Activated T-helper 1 cell treated with anti-CD3 and anti-CD28 coated beads, Interleukin-12 subunit alpha, Interleukin-12 subunit beta, Interleukin-2, Interleukin-4 antibody, amounts not matched to agents 30 ng/mL and 10 ng/mL and 1 ng/mL, durations not matched to agents 14 hours and 24 hours and 36 hours (primary cell): ENCODE measurements around the gene FBXL19. TPM values are rescaled to one million over a fixed set of nuclear protein-coding genes. Genes with fewer than 3 reads are reported as not detected.

Source experiments
- DNase-seq: peaks from one replicate; pipeline ENCODE4 v3.0.0; 2021; ENCODE audit warnings: low spot score
- H3K27ac Mint-ChIP-seq: one replicate; pipeline ENCODE4 v1.8.0; 2021; ENCODE audit warnings: mild to moderate bottlenecking, mixed read lengths
- H3K27me3 Mint-ChIP-seq: one replicate; pipeline ENCODE4 v1.8.0; 2022; ENCODE audit warnings: mild to moderate bottlenecking, moderate library complexity, mixed read lengths; ENCODE audit not compliant: insufficient read depth
- H3K36me3 Mint-ChIP-seq: one replicate; pipeline ENCODE4 v1.8.0; 2021; ENCODE audit warnings: low read depth, mixed read lengths
- H3K4me1 Mint-ChIP-seq: one replicate; pipeline ENCODE4 v1.8.0; 2021; ENCODE audit warnings: low read depth, mixed read lengths
- H3K4me3 Mint-ChIP-seq: one replicate; pipeline ENCODE4 v1.8.0; 2021; ENCODE audit warnings: mild to moderate bottlenecking, moderate library complexity, mixed read lengths
- H3K9me3 Mint-ChIP-seq: one replicate; pipeline ENCODE4 v1.8.0; 2021; ENCODE audit warnings: mixed read lengths
- intact Hi-C: fragments of 100-400 bp; cut with micrococcal nuclease; formaldehyde crosslinking; loops from one replicate; pipeline ENCODE4 v1.15.1; 2024
- total RNA-seq: library from RNA; stranded (reverse); gene quantifications from 2 replicates; pipeline ENCODE4 v1.2.3, GENCODE V29; 2022

The FBXL19 gene
- total RNA-seq, 1 donor from 2014 or later: 32.7 TPM

- Mint-ChIP-seq H3K4me3 (peak within 1 kb of the TSS; percentile 92), H3K9me3 (no peaks in the 10 kb centered on the region), H3K27ac (peak within 1 kb of the TSS; percentile 76), H3K36me3 (peaks cover 13% of the 10 kb centered on the region), H3K4me1 (peaks cover 10% of the 10 kb centered on the region), H3K27me3 (no peaks in the 10 kb centered on the region)
- intact Hi-C loops: loop anchor here (1.0 kb wide), 1 partner anchor 8 kb away; the partner anchor contains the start of gene SETD1A
- peak; percentile 37 for DNase-seq
Measured at GRCh38 chr16:30948667-30949649, 25.6 kb downstream of the FBXL19 start, which contains the start of gene ORAI3. Gene ORAI3, plus strand, starts transcription at chr16:30949068. Its CDS starts 222 bp downstream, at chr16:30949290.

GRCh38 chr16:30949650-30950515, 26.5 kb downstream of the FBXL19 start:
- Mint-ChIP-seq H3K27ac (peak overlapping the region; percentile 76), H3K4me1 (peaks cover 10% of the 10 kb centered on the region), H3K36me3 (peaks cover 6% of the 10 kb centered on the region), H3K27me3 (no peaks in the 10 kb centered on the region), H3K9me3 (no peaks in the 10 kb centered on the region), H3K4me3 (peak overlapping the region; percentile 92)
- intact Hi-C loops: loop anchor here (1.0 to 10.0 kb wide), 2 partner anchors 7 to 495 kb away; partner anchors contain the start of genes SETD1A and ZNF843
- DNase-seq: peak; percentile 40

DNA sequence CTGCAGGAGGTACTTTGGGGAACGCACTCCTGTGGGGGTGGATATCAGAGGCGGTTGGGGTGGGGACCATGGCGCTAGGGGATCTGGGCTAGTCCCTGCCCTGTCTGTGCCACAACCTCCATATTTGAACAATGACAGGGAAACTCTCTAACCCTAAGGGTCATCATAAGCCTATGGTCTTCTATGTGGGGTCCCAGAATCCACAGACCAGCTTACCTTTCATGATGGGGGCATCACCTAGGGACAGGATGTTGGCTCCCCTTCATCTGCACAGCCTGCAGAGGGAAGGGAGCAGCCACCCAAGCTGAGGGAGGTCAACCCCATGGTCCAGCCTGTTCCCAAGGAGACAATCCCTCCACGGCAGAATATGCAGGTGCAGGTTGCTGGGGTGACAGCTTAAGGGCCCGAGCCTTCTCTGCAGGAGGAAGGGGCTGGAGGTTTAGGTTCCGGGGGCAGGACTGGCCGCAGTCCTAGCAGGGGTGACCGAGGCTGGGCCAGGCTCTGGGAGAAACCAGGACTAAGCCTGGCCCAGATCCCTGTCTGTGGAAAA, 27.2 kb downstream of the FBXL19 start:
- intact Hi-C loops: loop anchor here (10.0 kb wide), 1 partner anchor 494 kb away; the partner anchor contains the start of gene ZNF843
- Mint-ChIP-seq H3K27ac (peak overlapping the region; percentile 76), H3K27me3 (no peaks in the 10 kb centered on the region), H3K4me3 (peak overlapping the region; percentile 92), H3K36me3 (peaks cover 6% of the 10 kb centered on the region), H3K9me3 (no peaks in the 10 kb centered on the region), H3K4me1 (peaks cover 10% of the 10 kb centered on the region)
- DNase-seq: no peak

DNA sequence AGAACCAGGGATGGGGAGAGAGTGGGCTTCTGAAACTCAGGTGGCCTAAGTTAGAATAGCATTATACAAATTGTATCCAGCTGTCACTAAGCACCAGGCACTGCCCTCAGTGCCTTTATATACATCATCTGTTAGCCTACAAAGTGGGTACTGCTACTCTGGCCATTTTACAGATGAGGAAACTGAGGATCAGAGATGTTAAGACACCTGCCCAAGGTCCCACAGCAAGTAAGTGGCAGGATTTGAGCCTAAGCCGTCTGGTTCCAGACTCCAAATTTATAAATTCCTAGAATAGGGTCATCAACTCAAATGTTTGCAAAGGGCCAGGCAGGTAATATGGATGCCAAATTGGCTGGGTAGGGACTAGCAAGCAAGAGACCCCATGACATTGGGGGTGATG, 27.8 kb downstream of the FBXL19 start:
- H3K27ac Mint-ChIP-seq: no peak overlapping the region
- H3K4me3 Mint-ChIP-seq: peak overlapping the region; percentile 69
- intact Hi-C loops: loop anchor here (10.0 kb wide), 1 partner anchor 494 kb away; the partner anchor contains the start of gene ZNF843

GRCh38 chr16:30951750-30952149, 28.4 kb downstream of the FBXL19 start:
- Mint-ChIP-seq H3K4me3 (no peak overlapping the region), H3K36me3 (peaks cover 3% of the 10 kb centered on the region), H3K9me3 (no peaks in the 10 kb centered on the region), H3K27ac (no peak overlapping the region), H3K4me1 (peaks cover 16% of the 10 kb centered on the region), H3K27me3 (no peaks in the 10 kb centered on the region)
- DNase-seq: no peak
- intact Hi-C loops: loop anchor here (10.0 kb wide), 1 partner anchor 493 kb away; the partner anchor contains the start of gene ZNF843

More for the DNA sequence above, 27.8 kb downstream of the FBXL19 start:
- no peaks in the 10 kb centered on the region for H3K27me3 Mint-ChIP-seq
- peaks cover 5% of the 10 kb centered on the region for H3K36me3 Mint-ChIP-seq
- DNase-seq: no peak
- H3K4me1 Mint-ChIP-seq: peaks cover 12% of the 10 kb centered on the region
- H3K9me3 Mint-ChIP-seq: no peaks in the 10 kb centered on the region

GRCh38 chr16:30953111-30953510, 29.7 kb downstream of the FBXL19 start:
- intact Hi-C loops: loop anchor here (1.0 to 10.0 kb wide), 2 partner anchors 189 to 492 kb away; partner anchors contain the start of gene ZNF843
- H3K36me3 Mint-ChIP-seq: peaks cover 3% of the 10 kb centered on the region
- DNase-seq: no peak
- no peak overlapping the region for H3K4me3 Mint-ChIP-seq
- no peaks in the 10 kb centered on the region for H3K9me3 Mint-ChIP-seq
- H3K27ac Mint-ChIP-seq: no peak overlapping the region
- H3K27me3 Mint-ChIP-seq: no peaks in the 10 kb centered on the region
- peaks cover 16% of the 10 kb centered on the region for H3K4me1 Mint-ChIP-seq

DNA sequence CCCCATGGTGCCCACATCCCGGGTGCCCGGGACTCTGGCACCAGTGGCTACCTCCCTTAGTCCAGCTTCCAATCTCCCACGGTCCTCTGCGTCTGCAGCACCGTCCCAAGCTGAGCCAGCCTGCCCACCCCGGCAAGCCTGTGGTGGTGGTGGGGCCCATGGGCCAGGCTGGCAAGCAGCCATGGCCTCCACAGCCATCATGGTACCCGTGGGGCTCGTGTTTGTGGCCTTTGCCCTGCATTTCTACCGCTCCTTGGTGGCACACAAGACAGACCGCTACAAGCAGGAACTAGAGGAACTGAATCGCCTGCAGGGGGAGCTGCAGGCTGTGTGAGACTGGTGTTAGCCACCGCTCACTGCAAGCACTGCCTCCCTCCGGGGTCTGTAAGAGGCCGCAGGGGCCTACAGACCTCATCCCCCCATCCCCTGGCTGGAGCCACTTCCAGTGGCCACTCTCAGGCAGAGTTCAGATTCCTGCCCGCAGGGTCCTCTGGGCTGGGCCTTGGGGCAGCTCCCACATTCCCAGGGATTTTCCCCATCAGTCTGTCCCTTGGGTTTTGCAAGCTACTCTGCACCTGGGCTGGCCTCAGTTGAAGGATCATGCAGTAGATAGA, 30.2 kb downstream of the FBXL19 start:
- intact Hi-C loops: loop anchor here (1.0 to 10.0 kb wide), 2 partner anchors 189 to 491 kb away; partner anchors contain the start of gene ZNF843
- Mint-ChIP-seq H3K27me3 (no peaks in the 10 kb centered on the region), H3K36me3 (peaks cover 5% of the 10 kb centered on the region), H3K9me3 (no peaks in the 10 kb centered on the region), H3K4me3 (no peak overlapping the region), H3K27ac (no peak overlapping the region), H3K4me1 (peaks cover 20% of the 10 kb centered on the region)
- DNase-seq: peak; percentile 38

DNA sequence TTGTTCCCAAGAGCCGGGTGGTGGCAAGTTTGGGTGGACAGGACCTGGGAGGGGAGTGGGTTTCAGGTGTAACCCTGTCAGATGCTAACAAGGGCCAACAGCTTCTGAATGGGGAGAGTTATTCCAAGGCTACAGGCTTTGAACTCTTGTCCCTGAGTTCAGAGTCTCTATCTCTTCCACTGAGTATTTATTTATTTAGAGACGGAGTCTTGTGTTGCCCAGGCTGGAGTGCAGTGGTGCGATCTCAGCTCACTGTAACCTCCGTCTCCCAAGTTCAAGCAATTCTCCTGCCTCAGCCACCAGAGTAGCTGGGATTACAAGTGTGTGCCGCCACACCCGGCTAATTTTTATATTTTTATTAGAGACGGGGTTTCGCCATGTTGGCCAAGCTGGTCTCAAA, 31.6 kb downstream of the FBXL19 start:
- Mint-ChIP-seq H3K9me3 (no peaks in the 10 kb centered on the region), H3K27ac (no peak overlapping the region), H3K27me3 (no peaks in the 10 kb centered on the region), H3K4me1 (peaks cover 29% of the 10 kb centered on the region), H3K36me3 (peaks cover 16% of the 10 kb centered on the region), H3K4me3 (no peak overlapping the region)
- DNase-seq: no peak
- intact Hi-C loops: loop anchor here (10.0 kb wide), 1 partner anchor 490 kb away; the partner anchor contains the start of gene ZNF843

GRCh38 chr16:30956601-30957455, 33.5 kb downstream of the FBXL19 start:
- Mint-ChIP-seq H3K4me3 (peak overlapping the region; percentile 96), H3K27ac (peak overlapping the region; percentile 97), H3K4me1 (peaks cover 28% of the 10 kb centered on the region), H3K9me3 (no peaks in the 10 kb centered on the region), H3K36me3 (peaks cover 30% of the 10 kb centered on the region), H3K27me3 (no peaks in the 10 kb centered on the region)
- intact Hi-C loops: loop anchor here (1.0 to 10.0 kb wide), 14 partner anchors 8 to 488 kb away; partner anchors contain the start of genes FBRS, FUS, KAT8 and ORAI3
- DNase-seq: peak; percentile 80

GRCh38 chr16:30957456-30958174, 34.2 kb downstream of the FBXL19 start, which contains the start of gene SETD1A:
Gene SETD1A, plus strand, starts transcription at chr16:30957754. Its CDS starts 978 bp downstream, at chr16:30958732.
- H3K27ac Mint-ChIP-seq: peak within 1 kb of the TSS; percentile 97
- no peaks in the 10 kb centered on the region for H3K9me3 Mint-ChIP-seq
- peak within 1 kb of the TSS; percentile 96 for H3K4me3 Mint-ChIP-seq
- intact Hi-C loops: loop anchor here (1.0 to 10.0 kb wide), 14 partner anchors 8 to 487 kb away; partner anchors contain the start of genes FBRS, FUS, KAT8 and ORAI3
- H3K4me1 Mint-ChIP-seq: peaks cover 28% of the 10 kb centered on the region
- peak; percentile 93 for DNase-seq
- peaks cover 30% of the 10 kb centered on the region for H3K36me3 Mint-ChIP-seq
- no peaks in the 10 kb centered on the region for H3K27me3 Mint-ChIP-seq
